ENCODE measurements around the gene MUC4.
"Not testable (repeated sequence)": the region's sequence is repeated elsewhere in the genome, so short reads cannot be mapped to it uniquely, and the experiment has no call there.

MUC4 gene

GRCh38 chr3:195790901-195791300 lies 20.8 kb downstream of the MUC4 start:
- H3K4me2 ChIP-seq (ENCODE audit: low read length) = no peak overlapping the region
- H3K79me2 ChIP-seq (ENCODE audit: control insufficient read depth, low read length) = no peaks in the 10 kb centered on the region
- H3K9me3 ChIP-seq (ENCODE audit: control insufficient read depth, insufficient read depth, low read length) = no peaks in the 10 kb centered on the region
- no peaks in the 10 kb centered on the region for H3K36me3 ChIP-seq (ENCODE audit: control insufficient read depth, low read length)
- H3K4me3 ChIP-seq (ENCODE audit: low read length) = no peak overlapping the region
- no peaks in the 10 kb centered on the region for H3K9me2 ChIP-seq (replicated peaks; ENCODE audit: control insufficient read depth, low read length)
- no peak for TF ChIP-seq CTCF (IDR thresholded peaks at IDR 0.05; ENCODE audit: low read depth, low read length, poor library complexity, severe bottlenecking)
- no peak for TF ChIP-seq EZH2phosphoT487 (IDR thresholded peaks at IDR 0.05; ENCODE audit: borderline replicate concordance, low read length)
- H3K4me1 ChIP-seq (ENCODE audit: control insufficient read depth, low read length) = peaks cover 11% of the 10 kb centered on the region
- no peaks in the 10 kb centered on the region for H4K20me1 ChIP-seq (ENCODE audit: control insufficient read depth, insufficient read depth, low read depth, low read length)
- H3K27ac ChIP-seq (ENCODE audit: low read depth, low read length) = no peak overlapping the region
- no peaks in the 10 kb centered on the region for H3F3A ChIP-seq (ENCODE audit: control insufficient read depth, insufficient read depth)
- peaks cover 6% of the 10 kb centered on the region for H3K27me3 ChIP-seq (ENCODE audit: control insufficient read depth, low read length)

- no peaks in the 10 kb centered on the region for H4K20me1 ChIP-seq (ENCODE audit: control insufficient read depth, insufficient read depth, low read depth, low read length)
- H3F3A ChIP-seq (ENCODE audit: control insufficient read depth, insufficient read depth) = no peaks in the 10 kb centered on the region
- no peak overlapping the region for H3K4me3 ChIP-seq (ENCODE audit: low read length)
- no peaks in the 10 kb centered on the region for H3K9me2 ChIP-seq (replicated peaks; ENCODE audit: control insufficient read depth, low read length)
- peaks cover 8% of the 10 kb centered on the region; the same call in 1 of the 2 replicates for H3K9me3 ChIP-seq (ENCODE audit: control insufficient read depth, insufficient read depth, low read length)
- TF ChIP-seq CTCF (IDR thresholded peaks at IDR 0.05; ENCODE audit: low read depth, low read length, poor library complexity, severe bottlenecking) (no peak), EZH2phosphoT487 (IDR thresholded peaks at IDR 0.05; ENCODE audit: borderline replicate concordance, low read length) (no peak)
- no peak overlapping the region for H3K4me2 ChIP-seq (ENCODE audit: low read length)
- H3K79me2 ChIP-seq (ENCODE audit: control insufficient read depth, low read length) = no peaks in the 10 kb centered on the region
- no peak overlapping the region for H3K27ac ChIP-seq (ENCODE audit: low read depth, low read length)
- peaks cover 11% of the 10 kb centered on the region for H3K4me1 ChIP-seq (ENCODE audit: control insufficient read depth, low read length)
- H3K27me3 ChIP-seq (ENCODE audit: control insufficient read depth, low read length) = peaks cover 4% of the 10 kb centered on the region
- H3K36me3 ChIP-seq (ENCODE audit: control insufficient read depth, low read length) = no peaks in the 10 kb centered on the region
These were observed 22.8 kb downstream of the MUC4 start for GRCh38 chr3:195788711-195789581.

GRCh38 chr3:195785781-195786405 lies 25.8 kb downstream of the MUC4 start:
- H3K27ac ChIP-seq (ENCODE audit: low read depth, low read length); H4K20me1 ChIP-seq (ENCODE audit: control insufficient read depth, insufficient read depth, low read depth, low read length); H3K4me2 ChIP-seq (ENCODE audit: low read length); H3K79me2 ChIP-seq (ENCODE audit: control insufficient read depth, low read length); H3K36me3 ChIP-seq (ENCODE audit: control insufficient read depth, low read length); H3K9me2 ChIP-seq (replicated peaks; ENCODE audit: control insufficient read depth, low read length); H3F3A ChIP-seq (ENCODE audit: control insufficient read depth, insufficient read depth); H3K27me3 ChIP-seq (ENCODE audit: control insufficient read depth, low read length); H3K9me3 ChIP-seq (ENCODE audit: control insufficient read depth, insufficient read depth, low read length); H3K4me3 ChIP-seq (ENCODE audit: low read length); H3K4me1 ChIP-seq (ENCODE audit: control insufficient read depth, low read length): not testable (repeated sequence)

- H3K79me2 ChIP-seq (ENCODE audit: control insufficient read depth, low read length); H4K20me1 ChIP-seq (ENCODE audit: control insufficient read depth, insufficient read depth, low read depth, low read length); H3F3A ChIP-seq (ENCODE audit: control insufficient read depth, insufficient read depth); H3K36me3 ChIP-seq (ENCODE audit: control insufficient read depth, low read length); H3K27ac ChIP-seq (ENCODE audit: low read depth, low read length); H3K4me1 ChIP-seq (ENCODE audit: control insufficient read depth, low read length); H3K9me2 ChIP-seq (replicated peaks; ENCODE audit: control insufficient read depth, low read length); H3K9me3 ChIP-seq (ENCODE audit: control insufficient read depth, insufficient read depth, low read length); H3K4me2 ChIP-seq (ENCODE audit: low read length); H3K27me3 ChIP-seq (ENCODE audit: control insufficient read depth, low read length); H3K4me3 ChIP-seq (ENCODE audit: low read length): not testable (repeated sequence)
These were observed 27.7 kb downstream of the MUC4 start for GRCh38 chr3:195784031-195784430.

- not testable (repeated sequence) for H3K79me2 ChIP-seq (ENCODE audit: control insufficient read depth, low read length); H3K9me2 ChIP-seq (replicated peaks; ENCODE audit: control insufficient read depth, low read length); H3K4me1 ChIP-seq (ENCODE audit: control insufficient read depth, low read length); H3K27me3 ChIP-seq (ENCODE audit: control insufficient read depth, low read length); H3K4me2 ChIP-seq (ENCODE audit: low read length); H4K20me1 ChIP-seq (ENCODE audit: control insufficient read depth, insufficient read depth, low read depth, low read length); H3F3A ChIP-seq (ENCODE audit: control insufficient read depth, insufficient read depth); H3K27ac ChIP-seq (ENCODE audit: low read depth, low read length); H3K36me3 ChIP-seq (ENCODE audit: control insufficient read depth, low read length); H3K4me3 ChIP-seq (ENCODE audit: low read length)
- H3K9me3 ChIP-seq (ENCODE audit: control insufficient read depth, insufficient read depth, low read length) = peaks cover 16% of the 10 kb centered on the region; the same call in 1 of the 2 replicates
These were observed 30.5 kb downstream of the MUC4 start for GRCh38 chr3:195781236-195781635.
